Caco-2 (cell line): Measurements from ENCODE around the gene PTPDC1. TPM values are rescaled to one million over a fixed set of nuclear protein-coding genes. Genes with fewer than 3 reads are reported as not detected.

Experiments used
- BruUV-seq: library from RNA; stranded (reverse); fragments of 400-500 nt; replicated peaks from 2 replicates; lab custom pipeline; 2021; lab: Mats Ljungman, UMichigan
- CTCF ChIA-PET: fragments of 300-600 bp; sonication (Branson Sonifier 250); formaldehyde crosslinking; loops from one replicate; lab custom pipeline; 2022; ENCODE audit warnings: antibody characterized with exemption; lab: Charles Lee
- POLR2A ChIA-PET: fragments of 300-600 bp; sonication (Branson Sonifier 250); formaldehyde crosslinking; loops from one replicate; lab custom pipeline; 2022; ENCODE audit warnings: antibody characterized with exemption; lab: Charles Lee
- DNase-seq, 2 experiments: peaks; one replicate each; pipeline versions ENCODE4 v3.0.0 to v3.0.0-alpha.2; 2020 to 2022
- H3K27me3 ChIP-seq: replicated peaks from 2 replicates; pipeline ENCODE4 v1.6.0; 2011; ENCODE audit warnings: low read length; ENCODE audit not compliant: control insufficient read depth, insufficient read depth
- H3K36me3 ChIP-seq: 2 replicates; pipeline ENCODE4 v1.5.1; 2011; ENCODE audit warnings: low read length; ENCODE audit not compliant: control insufficient read depth, insufficient read depth
- H3K4me1 ChIP-seq: fragments of 250-450 bp; sonication (Bioruptor Pico); 2 replicates; pipeline ENCODE4 v1.5.1; 2020; ENCODE audit warnings: mild to moderate bottlenecking
- H3K4me3 ChIP-seq: 2 replicates; pipeline ENCODE4 v1.5.1; 2011; ENCODE audit warnings: low read depth, mild to moderate bottlenecking, control low read depth, low read length
- H3K9me3 ChIP-seq: fragments of 250-450 bp; sonication (Bioruptor Pico); 2 replicates; pipeline ENCODE4 v1.5.1; 2020; ENCODE audit warnings: mild to moderate bottlenecking, moderate library complexity
- H3K27ac Mint-ChIP-seq: one replicate; pipeline ENCODE4 v1.8.0; 2022; ENCODE audit warnings: mixed read lengths; ENCODE audit not compliant: unreplicated experiment
- H3K27me3 Mint-ChIP-seq: one replicate; pipeline ENCODE4 v1.8.0; 2022; ENCODE audit warnings: mixed read lengths; ENCODE audit not compliant: insufficient read depth, unreplicated experiment
- H3K36me3 Mint-ChIP-seq: one replicate; pipeline ENCODE4 v1.8.0; 2022; ENCODE audit warnings: mild to moderate bottlenecking, mixed read lengths; ENCODE audit not compliant: insufficient read depth, unreplicated experiment
- H3K4me1 Mint-ChIP-seq: one replicate; pipeline ENCODE4 v1.8.0; 2022; ENCODE audit warnings: low read depth, mixed read lengths; ENCODE audit not compliant: unreplicated experiment
- H3K4me3 Mint-ChIP-seq: one replicate; pipeline ENCODE4 v1.8.0; 2022; ENCODE audit warnings: mild to moderate bottlenecking, moderate library complexity, mixed read lengths; ENCODE audit not compliant: unreplicated experiment
- H3K9me3 Mint-ChIP-seq: one replicate; pipeline ENCODE4 v1.8.0; 2022; ENCODE audit warnings: mixed read lengths; ENCODE audit not compliant: unreplicated experiment
- CTCF ChIP-seq, 2 experiments: fragments of 200-600 bp in 1 of 2; IDR thresholded peaks; 1 replicate in 1 of 2; 2 replicates in 1 of 2; pipeline versions ENCODE4 v1.5.1 to v1.8.0; 2011 to 2022; ENCODE audit warnings: antibody characterized with exemption in 1 of 2, control low read depth in 1 of 2, inconsistent platforms in 1 of 2, low read depth in 1 of 2, low read length in 1 of 2, mild to moderate bottlenecking in 1 of 2, moderate library complexity in 1 of 2; ENCODE audit not compliant: insufficient read depth in 1 of 2, severe bottlenecking in 1 of 2, unreplicated experiment in 1 of 2
- intact Hi-C: fragments of 100-400 bp; cut with micrococcal nuclease; formaldehyde crosslinking; loops from one replicate; pipeline ENCODE4 v1.10.0; 2022; ENCODE audit not compliant: unreplicated experiment
- total RNA-seq: library from RNA; stranded (reverse); gene quantifications from 2 replicates; pipeline ENCODE4 v1.2.3, GENCODE V29; 2022

Gene PTPDC1
- total RNA-seq, 1 experiment from 2014 or later: 5.9 TPM

GRCh38 chr9:94142353-94142752 is 58.1 kb downstream of the PTPDC1 start:
- Mint-ChIP-seq H3K27ac (no peak overlapping the region), H3K4me3 (no peak overlapping the region), H3K27me3 (no peaks in the 10 kb centered on the region), H3K9me3 (no peaks in the 10 kb centered on the region), H3K4me1 (no peaks in the 10 kb centered on the region), H3K36me3 (no peaks in the 10 kb centered on the region)
- no peaks in the 10 kb centered on the region for H3K9me3 ChIP-seq
- POLR2A ChIA-PET: no interaction called here
- no peak for TF ChIP-seq CTCF (IDR thresholded peaks at IDR 0.05; ENCODE audit: insufficient read depth in 1 of 2, low read depth in 1 of 2, low read length in 1 of 2, severe bottlenecking in 1 of 2, unreplicated experiment in 1 of 2)
- CTCF ChIA-PET: no interaction called here
- no peaks in the 10 kb centered on the region for H3K36me3 ChIP-seq
- H3K27me3 ChIP-seq: no peaks in the 10 kb centered on the region
- no peak for DNase-seq
- H3K4me1 ChIP-seq: no peaks in the 10 kb centered on the region
- no TSS peak for BruUV-seq
- intact Hi-C loops: no loop called here
- no peak overlapping the region for H3K4me3 ChIP-seq

- H3K27me3 Mint-ChIP-seq: no peaks in the 10 kb centered on the region
- POLR2A ChIA-PET: no interaction called here
Observed at GRCh38 chr9:94144394-94144793, 60.1 kb downstream of the PTPDC1 start.

GRCh38 chr9:94145640-94146039 is 61.4 kb downstream of the PTPDC1 start:
- Mint-ChIP-seq H3K36me3 (no peaks in the 10 kb centered on the region), H3K4me3 (no peak overlapping the region), H3K9me3 (no peaks in the 10 kb centered on the region), H3K27ac (no peak overlapping the region), H3K27me3 (no peaks in the 10 kb centered on the region), H3K4me1 (no peaks in the 10 kb centered on the region)
- H3K4me3 ChIP-seq: no peak overlapping the region
- no TSS peak for BruUV-seq
- no peak for TF ChIP-seq CTCF (IDR thresholded peaks at IDR 0.05; ENCODE audit: insufficient read depth in 1 of 2, low read depth in 1 of 2, low read length in 1 of 2, severe bottlenecking in 1 of 2, unreplicated experiment in 1 of 2)
- no peaks in the 10 kb centered on the region for H3K36me3 ChIP-seq
- ChIA-PET CTCF (no interaction called here), POLR2A (no interaction called here)
- no peaks in the 10 kb centered on the region for H3K9me3 ChIP-seq
- intact Hi-C loops: no loop called here
- H3K4me1 ChIP-seq: no peaks in the 10 kb centered on the region
- no peak for DNase-seq
- no peaks in the 10 kb centered on the region for H3K27me3 ChIP-seq

More at GRCh38 chr9:94144394-94144793, 60.1 kb downstream of the PTPDC1 start:
- DNase-seq: no peak
- CTCF ChIA-PET: no interaction called here
- intact Hi-C loops: no loop called here
- H3K9me3 Mint-ChIP-seq: no peaks in the 10 kb centered on the region
- no peaks in the 10 kb centered on the region for H3K4me1 ChIP-seq
- no peak overlapping the region for H3K4me3 ChIP-seq
- BruUV-seq: no TSS peak
- H3K4me1 Mint-ChIP-seq: no peaks in the 10 kb centered on the region
- H3K27me3 ChIP-seq: no peaks in the 10 kb centered on the region
- H3K27ac Mint-ChIP-seq: no peak overlapping the region
- TF ChIP-seq CTCF (IDR thresholded peaks at IDR 0.05; ENCODE audit: insufficient read depth in 1 of 2, low read depth in 1 of 2, low read length in 1 of 2, severe bottlenecking in 1 of 2, unreplicated experiment in 1 of 2): no peak
- no peaks in the 10 kb centered on the region for H3K9me3 ChIP-seq
- H3K36me3 Mint-ChIP-seq: no peaks in the 10 kb centered on the region
- no peaks in the 10 kb centered on the region for H3K36me3 ChIP-seq
- H3K4me3 Mint-ChIP-seq: no peak overlapping the region
